ENCODE data around the gene TAOK1.
"Not testable (repeated sequence)": the region's sequence is repeated elsewhere in the genome, so short reads cannot be mapped to it uniquely, and the experiment has no call there.

The TAOK1 gene

DNA sequence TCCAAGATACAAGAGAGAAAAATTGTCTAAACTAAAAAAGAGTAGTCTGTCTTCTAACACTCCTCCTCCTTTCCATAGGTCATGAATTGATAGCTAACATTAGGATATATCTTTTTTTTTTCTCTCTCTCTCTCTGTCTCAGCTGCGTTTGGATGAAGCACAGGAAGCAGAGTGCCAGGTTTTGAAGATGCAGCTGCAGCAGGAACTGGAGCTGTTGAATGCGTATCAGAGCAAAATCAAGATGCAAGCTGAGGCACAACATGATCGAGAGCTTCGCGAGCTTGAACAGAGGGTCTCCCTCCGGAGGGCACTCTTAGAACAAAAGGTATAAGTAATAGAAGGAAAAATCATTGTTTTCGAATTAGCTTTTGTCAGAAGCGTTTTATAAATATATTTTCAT, 143.8 kb downstream of the TAOK1 start:
- in situ Hi-C loops (cut with HindIII; ENCODE audit: low sequenced_read_pairs): no loop called here

DNA sequence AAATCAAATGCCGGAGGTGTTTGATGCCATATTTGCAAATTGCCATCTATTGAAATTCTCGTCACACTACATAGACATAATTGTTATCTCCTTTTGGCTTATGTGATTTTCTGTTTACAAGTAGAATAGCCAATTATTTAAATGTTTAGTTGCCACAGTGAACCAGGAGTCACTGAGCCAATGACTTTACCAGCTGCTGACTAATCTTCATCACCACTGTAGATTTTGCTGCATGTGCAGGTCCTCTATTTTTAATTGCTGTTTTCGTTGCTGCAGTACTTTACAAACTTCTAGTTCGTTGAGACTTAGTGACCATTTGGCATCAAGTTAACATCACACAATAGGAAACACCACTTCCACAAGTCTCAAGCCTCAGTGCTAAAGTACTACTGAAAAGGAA, 153.9 kb downstream of the TAOK1 start:
- in situ Hi-C loops (cut with HindIII; ENCODE audit: low sequenced_read_pairs): no loop called here

DNA sequence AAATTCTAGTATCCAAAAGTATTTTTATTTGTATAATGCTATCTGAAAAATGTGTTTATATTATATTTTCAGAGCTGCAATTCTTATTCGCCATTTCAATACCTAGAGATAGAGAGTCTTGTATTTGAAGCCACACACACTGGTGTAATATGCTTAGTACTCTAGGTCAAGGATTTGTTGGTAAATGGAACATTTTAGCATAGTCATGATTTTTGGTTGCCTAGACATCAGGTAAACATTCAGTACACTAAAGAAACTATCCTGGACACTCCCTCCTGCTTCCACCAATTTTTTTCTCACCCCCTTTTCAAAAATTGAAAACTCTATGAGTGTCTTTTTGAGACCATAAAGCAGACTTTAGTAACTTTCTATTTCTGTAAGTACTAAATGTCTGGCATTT, 155.9 kb downstream of the TAOK1 start:
- in situ Hi-C loops (cut with HindIII; ENCODE audit: low sequenced_read_pairs): no loop called here

DNA sequence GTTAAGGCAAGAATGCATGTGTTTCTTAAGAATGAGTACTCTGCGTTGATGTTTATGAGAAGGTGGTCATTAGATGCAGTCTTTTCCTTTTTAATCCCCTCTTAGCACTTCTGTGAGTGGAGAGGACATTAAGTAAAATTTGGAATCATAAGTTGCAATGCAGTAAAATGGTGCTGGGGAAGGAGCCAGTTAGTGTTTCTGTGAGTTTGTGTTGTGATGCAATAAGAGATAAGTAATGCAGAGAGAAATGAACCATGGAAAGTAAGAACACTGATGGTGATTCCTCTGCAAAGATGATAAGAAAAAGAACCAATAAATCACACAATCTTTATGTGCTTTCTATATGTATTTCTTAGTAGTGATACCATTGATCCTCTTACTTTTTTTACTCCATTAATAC, 156.7 kb downstream of the TAOK1 start:
- in situ Hi-C loops (cut with HindIII; ENCODE audit: low sequenced_read_pairs): no loop called here

DNA sequence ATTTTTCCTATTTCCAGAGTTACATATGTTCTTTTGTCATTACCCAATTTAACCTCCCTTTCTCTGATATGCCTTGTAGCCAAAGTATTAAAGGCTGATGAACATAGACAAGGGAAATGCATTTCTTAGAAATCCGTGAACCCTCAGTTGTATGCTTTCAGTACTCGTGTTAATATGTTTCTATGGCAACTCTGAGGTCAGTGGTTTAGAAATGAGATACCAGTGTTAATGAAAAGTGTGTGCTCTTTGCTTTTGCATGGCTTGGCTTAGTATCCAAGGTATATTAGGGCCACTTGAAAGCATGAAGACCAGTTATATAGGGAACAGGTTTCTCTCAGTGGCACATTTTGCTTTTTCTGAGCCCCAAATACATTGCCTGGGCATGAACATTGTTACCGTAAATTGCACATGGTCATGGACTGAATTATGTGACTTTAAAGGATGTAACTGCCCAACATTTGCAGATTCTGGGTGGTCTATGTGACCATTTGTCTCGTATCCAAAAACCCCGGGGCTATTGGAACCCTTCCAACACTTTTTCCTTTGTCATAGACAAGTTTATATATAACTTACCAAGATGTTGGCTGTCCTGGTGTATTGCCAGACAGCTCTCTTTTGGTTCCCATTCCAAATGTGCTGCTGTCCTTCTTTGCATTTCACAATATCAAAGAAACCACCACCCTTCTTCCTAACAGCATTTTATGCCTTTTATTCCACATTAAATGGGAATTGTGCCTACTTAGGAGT, 159.2 kb downstream of the TAOK1 start:
- in situ Hi-C loops (cut with HindIII; ENCODE audit: low sequenced_read_pairs): no loop called here

DNA sequence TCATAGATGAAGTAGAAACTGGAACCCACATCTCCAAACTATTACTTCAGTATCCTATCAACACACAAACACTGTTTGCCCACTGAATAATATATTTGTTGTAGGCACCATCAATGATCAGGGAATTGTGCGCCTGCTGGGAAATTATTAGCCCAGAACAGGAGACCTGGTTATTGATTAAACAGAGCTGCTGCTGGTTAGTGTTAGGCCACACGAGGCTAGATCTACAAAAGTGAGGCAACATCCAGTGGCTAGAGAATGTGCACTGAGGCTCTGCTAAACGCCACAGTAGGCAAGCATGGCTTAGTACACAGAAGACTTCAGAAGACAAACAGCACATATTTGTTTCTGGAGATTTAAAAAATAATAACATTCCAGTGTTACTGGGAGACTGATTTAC, 165.7 kb downstream of the TAOK1 start:
- in situ Hi-C loops (cut with HindIII; ENCODE audit: low sequenced_read_pairs): no loop called here

DNA sequence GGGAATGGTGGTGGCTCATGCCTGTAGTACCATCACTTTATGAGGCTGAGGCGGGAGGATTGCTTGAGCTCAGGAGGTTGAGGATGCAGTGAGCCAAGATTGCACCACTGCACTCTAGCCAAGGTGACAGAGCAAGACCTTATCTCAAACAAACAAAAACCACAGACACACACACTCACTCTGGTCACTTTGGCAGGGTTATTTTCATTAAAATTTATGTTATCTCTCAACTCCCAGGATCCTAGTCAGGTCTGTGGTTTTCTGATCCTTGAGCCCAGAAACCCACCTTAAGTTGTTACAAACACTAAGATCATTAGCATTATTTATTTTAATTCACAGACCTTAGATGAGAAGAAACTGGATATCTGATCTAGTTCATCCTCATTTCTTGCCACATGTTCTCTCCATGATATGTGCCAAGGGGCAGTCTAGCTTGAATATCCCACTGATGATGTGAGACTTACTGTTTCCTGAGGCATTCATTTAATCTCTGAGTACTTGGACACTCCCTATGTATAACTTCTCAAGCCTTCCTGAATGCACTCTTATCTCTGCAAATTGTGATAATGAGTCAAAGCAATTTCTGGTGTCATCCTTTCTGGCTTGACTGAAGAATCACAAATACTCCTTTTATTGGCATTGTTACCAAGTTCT, 167.0 kb downstream of the TAOK1 start:
- in situ Hi-C loops (cut with HindIII; ENCODE audit: low sequenced_read_pairs): no loop called here

DNA sequence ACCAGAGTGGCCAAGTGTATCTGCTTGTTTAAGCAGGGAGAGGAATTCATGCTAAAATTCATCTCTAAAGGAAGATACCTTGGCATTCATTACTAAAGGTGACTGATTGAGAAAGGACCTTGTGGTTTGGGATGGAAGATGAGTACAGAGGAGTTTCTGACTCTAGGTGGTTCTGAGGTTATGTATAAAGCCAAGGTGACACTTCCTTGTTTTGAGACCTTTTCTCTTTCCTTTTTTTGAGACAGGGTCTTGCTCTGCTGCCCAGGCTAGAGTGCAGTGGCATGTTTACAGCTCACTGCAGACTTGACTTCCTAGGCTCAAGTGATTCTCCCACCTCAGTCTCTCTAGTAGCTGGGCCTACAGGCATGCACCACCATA, 167.6 kb downstream of the TAOK1 start:
- in situ Hi-C loops (cut with HindIII; ENCODE audit: low sequenced_read_pairs): no loop called here

DNA sequence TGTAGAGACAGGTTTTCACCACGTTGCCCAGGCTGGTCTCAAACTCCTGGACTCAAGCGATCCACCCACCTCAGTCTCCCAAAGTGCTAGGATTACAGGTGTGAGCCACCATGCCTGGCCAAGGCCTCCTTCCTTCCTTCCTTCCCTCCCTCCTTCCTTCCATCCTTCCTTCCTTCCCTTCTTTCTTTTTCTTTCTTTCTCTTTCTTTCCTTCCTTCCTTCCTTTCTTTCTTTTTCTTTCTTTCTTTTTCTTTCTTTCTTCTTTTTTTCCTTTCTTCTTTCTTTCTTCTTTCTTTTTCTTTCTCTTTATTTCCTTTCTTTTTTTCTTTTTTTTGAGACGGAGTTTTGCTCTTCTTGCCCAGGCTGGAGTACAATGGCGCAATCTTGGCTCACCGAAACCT, 168.0 kb downstream of the TAOK1 start:
- in situ Hi-C loops (cut with HindIII; ENCODE audit: low sequenced_read_pairs): not testable (repeated sequence)

DNA sequence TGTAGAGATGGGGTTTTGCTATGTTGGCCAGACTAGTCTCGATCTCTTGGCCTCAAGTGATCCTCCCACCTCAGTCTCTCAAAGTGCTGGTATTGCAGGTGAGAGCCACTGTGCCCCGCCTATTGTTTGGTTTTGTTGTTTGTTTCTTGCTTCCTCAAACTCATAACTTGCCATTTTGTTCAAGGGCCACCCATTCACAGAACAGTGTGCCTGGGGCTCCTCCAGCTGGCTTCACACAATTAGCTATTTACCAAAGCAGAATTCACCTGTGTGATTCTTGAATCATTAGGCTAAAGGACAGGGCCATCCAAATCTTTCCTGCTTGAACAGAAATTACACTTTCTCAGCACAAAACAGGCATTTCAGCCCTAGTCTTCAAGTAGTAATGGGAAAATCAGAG, 169.5 kb downstream of the TAOK1 start:
- in situ Hi-C loops (cut with HindIII; ENCODE audit: low sequenced_read_pairs): no loop called here

DNA sequence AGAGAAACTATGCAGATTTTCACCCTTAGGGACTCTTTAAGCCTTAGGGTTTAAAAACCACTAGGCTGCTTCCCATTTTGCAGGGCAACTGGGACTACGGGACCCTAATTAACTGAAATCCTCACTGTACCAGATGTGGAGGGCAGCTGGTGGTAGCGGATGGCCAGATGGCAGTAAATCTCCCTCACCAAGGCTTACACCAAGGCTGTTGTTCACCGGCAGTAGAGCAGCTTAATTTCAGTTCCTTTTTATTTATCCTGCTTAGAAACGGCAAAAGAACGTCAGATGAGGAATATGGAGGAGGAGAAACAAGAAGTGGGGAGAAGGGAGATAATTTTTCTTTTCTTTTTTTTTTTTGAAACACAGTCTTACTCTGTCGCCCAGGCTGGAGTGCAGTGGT, 170.2 kb downstream of the TAOK1 start:
- in situ Hi-C loops (cut with HindIII; ENCODE audit: low sequenced_read_pairs): no loop called here

DNA sequence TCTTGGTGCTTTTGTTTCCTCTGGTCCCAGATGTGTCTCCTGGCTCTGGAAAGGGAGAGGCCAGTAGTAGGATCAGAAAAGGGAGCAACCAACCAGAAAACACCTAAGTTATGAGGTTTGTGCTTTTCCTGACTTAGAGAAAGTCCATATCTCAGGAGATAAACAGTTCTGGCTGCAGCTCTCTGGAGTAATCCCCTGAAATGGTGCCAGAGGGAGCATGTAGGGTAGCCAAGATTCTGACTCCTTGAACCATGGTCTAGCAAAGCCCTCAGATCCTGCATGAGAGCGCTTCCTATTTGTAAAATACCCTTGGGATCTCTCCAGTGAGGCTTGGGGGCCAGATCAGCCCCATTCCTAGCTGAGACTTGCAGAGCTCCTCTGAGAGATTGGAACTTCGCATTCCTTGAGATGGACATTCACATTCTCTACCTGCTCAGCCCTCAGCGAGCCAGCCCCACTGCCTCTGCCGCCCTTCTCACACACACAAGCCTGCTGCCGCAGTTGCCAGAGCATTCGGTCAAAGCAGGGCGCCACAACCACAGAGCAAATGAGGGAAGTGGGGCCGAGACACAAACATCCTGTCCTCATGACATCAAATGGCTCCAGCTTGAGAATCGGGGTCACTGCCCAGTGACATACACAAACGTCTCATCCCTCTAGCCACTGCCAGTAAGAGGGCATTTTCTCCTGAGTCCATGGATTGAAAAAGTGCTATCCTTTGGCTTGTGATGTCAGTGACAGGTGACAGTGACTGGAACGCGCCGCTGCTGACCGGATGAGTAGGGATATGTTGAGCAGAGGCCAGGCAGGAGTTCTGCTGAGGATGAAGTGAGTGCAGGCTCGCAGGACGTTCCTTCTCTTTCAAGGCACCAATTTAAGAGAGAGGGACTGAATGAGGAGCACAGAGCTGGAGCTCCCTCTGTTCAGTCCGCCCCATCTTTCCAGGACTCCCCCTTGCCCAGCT, 171.7 kb downstream of the TAOK1 start:
- in situ Hi-C loops (cut with HindIII; ENCODE audit: low sequenced_read_pairs): no loop called here

DNA sequence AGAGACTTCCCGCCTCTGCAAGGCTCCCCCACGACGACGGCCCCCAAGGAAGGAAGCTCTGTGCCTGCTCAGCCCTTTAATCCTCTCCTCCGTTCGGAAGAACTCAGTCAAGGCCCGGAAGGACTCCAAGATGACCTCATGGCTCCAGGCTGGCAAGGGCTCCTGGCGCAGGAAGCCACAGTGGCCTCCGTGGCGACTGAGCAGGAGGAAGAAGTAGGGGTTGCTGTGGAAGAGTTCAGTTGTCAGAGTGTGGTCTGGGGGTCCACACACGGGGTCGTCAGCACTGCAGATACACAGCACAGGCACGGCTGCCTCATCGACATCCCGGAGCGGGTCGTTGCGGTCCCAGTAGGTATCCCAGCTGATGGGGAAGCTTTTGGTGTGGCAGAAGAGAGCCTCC, 172.5 kb downstream of the TAOK1 start:
- in situ Hi-C loops (cut with HindIII; ENCODE audit: low sequenced_read_pairs): no loop called here

DNA sequence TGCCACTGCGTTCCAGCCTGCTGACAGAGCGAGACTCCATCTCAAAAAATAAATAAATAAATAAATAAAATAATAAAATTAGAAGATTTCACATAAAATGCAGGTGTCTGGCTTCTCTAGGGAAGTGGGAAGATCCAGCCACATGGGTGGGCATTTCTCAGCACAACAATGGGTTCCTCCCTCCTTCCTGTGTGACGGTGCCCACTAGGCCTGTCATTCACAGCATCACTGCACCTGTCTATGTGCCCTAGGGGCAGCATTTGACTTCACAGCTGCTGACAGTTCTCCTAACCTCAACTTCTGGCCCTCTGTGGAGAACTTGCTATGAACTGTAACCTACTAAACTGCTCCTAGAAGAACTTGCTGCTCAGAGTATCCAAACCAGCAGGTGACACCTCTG, 173.7 kb downstream of the TAOK1 start:
- in situ Hi-C loops (cut with HindIII; ENCODE audit: low sequenced_read_pairs): no loop called here

DNA sequence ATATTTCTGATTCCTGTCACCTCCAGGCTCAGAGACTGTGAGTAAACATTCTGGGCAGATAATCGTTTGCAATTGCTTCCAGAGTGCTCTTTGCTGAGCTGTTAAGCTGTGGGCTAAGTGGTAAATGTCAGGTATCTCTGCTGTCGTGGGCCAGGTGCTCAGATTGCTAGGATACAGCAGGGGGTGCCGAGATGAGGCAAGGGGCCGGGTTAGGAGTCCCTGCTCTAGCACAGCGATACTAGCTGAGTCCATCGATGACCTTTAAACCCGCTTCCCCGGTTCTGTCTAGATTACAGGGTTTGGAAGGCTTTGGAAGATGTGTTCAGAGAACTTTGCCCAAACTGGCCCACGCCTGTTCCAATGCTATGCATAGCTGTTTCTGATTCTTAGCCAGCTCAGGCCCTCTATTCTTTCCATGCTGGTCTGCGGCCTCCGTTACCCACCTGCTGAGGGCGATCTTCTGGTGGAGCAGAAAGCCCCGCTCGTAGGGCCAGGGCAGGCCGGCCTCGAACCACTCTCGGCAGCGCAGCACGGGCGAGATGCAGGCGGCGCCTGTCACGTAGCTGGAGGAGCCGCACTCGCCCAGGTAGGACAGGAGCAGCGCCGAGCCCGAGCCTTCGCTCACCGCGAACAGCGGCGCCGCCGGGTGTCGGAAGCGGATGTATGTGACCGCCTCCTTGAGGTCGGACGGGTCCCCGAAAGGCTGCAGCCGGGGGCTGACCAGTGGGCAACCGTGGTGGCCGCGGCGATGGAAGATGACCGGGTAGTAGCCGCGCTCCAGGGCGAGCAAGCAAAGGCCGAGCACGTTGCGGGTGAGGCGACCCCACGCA, 175.7 kb downstream of the TAOK1 start:
- in situ Hi-C loops (cut with HindIII; ENCODE audit: low sequenced_read_pairs): no loop called here

DNA sequence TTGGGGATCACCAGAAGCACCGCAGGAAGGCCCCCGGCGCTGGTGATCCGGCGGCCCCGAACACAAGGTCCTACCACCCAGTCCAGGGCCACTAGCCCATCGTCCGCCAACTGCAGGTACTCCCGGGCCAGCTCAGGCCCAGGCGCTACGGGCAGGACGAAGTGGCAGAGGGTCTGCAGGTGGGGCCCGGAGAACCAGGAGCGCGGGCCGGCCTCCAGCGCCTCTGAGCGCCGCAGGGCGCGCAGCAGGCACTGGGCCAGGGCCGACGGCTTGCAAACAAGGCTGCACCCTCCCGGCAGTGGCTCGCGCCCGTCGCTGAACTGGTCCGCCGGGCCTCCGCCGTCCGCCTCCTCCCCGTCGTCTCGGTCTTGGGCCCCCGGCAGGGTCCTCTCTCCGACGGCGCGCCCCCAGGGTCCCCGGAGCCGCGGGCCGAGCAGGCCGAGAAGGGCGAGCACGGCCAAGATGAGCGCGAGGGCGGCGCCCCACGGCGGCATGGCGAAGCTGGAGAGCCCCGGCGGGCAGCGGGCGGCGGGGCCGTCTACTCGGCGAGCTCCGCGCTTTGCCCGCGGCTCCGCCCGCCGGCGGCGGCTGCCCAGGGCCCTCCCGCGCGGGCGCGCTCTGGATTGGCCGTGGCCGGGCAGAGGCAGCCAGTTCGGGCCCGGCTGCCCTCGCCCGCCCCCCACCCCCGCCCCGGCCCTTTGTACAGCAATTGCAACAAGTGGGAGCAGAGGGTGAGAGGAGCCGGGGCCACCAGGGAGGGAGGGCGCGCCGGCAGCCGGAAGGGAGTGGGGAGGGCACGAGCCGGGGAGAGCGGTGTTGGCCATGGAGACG, 176.5 kb downstream of the TAOK1 start, which contains the start of gene ABHD15:
Gene ABHD15, minus strand, starts transcription at position 565 of the 831 bp plus-strand sequence. Its CDS starts 71 bp downstream, at position 494.
- in situ Hi-C loops (cut with HindIII; ENCODE audit: low sequenced_read_pairs): no loop called here

DNA sequence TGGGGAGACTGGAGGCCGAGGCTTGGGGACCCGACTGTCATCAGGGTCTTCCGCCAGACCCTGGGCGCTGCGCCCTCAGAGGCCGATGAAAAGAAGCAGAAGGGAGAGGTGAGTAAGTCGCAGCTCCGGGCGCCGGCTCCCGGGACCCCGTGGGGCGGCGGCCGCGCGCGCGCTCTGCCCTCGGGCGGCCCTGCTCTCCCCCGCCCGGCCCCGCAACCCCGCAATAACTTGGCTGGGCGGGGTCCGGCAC, 177.1 kb downstream of the TAOK1 start:
- in situ Hi-C loops (cut with HindIII; ENCODE audit: low sequenced_read_pairs): no loop called here

DNA sequence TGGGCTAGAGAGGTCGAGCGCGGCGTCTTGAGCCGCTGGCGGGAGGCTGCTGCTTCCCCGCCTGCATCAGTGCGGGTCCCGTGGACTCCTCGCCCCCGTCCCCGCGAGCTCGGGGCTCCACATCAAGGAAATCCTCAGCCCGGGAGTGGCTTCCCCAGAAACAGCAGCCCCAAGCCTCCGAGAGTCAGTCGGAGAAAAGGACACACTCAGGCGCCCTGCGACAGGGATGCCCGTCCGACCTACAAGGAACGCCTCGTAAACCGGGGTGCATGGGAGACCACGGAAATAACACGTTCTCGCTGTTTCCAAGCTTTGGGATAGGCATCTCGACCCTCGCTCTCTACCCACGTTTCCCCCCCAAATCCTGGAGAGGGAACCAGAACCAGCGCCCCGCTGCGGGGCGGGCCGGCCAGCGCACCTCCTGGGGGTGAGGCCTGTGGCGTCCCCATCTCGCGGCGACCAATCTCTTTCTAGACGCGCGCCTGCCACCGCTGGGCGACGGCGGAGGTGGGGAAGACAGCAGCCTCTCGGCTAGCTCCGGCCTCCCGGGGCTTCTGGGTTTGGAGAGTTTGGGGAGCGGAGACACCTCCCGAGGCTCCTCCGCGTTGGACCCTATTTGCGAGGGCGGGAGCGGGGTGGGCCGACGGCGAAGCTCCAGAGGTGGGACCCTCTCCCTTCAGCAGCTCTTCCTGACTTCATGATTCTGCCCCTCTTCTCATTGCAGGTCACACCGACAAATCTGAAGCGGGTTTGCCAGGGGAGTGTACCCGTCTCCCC, 177.6 kb downstream of the TAOK1 start:
- in situ Hi-C loops (cut with HindIII; ENCODE audit: low sequenced_read_pairs): no loop called here

Measured in DLD1 (cell line).